ENCODE data around the gene TFPI2.
"Not testable (repeated sequence)": the region's sequence is repeated elsewhere in the genome, so short reads cannot be mapped to it uniquely, and the experiment has no call there.

The TFPI2 gene, protein sequence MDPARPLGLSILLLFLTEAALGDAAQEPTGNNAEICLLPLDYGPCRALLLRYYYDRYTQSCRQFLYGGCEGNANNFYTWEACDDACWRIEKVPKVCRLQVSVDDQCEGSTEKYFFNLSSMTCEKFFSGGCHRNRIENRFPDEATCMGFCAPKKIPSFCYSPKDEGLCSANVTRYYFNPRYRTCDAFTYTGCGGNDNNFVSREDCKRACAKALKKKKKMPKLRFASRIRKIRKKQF

GRCh38 chr7:93890464-93891068 is at the start of gene TFPI2:
TFPI2 (minus strand) TSS chr7:93890753; CDS start chr7:93890678, 75 bp downstream.
- no peak for DNase-seq (ENCODE audit: low spot score)

DNA sequence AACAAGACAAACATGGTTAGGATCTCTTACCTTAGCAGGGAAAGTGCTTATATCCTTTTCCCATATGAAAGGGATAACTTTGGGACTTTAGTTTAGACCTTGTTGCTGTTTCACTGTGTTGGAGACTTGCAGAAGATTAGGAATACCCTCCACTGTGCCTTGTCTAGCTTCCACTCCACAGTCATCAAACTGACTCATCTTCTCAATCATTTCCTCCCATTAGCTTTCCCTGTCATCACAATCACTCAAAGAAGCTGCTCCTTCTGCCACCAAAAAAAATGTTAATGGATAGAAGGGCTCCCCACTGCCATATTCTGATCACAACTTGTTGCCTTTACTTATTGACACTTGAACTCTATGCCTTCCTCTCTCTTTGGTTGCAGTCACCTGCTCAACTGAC is 47.7 kb upstream of the TFPI2 start:
- DNase-seq (ENCODE audit: low spot score), result no peak

GRCh38 chr7:93937818-93938217 is 47.3 kb upstream of the TFPI2 start:
- DNase-seq (ENCODE audit: low spot score), result no peak

DNA sequence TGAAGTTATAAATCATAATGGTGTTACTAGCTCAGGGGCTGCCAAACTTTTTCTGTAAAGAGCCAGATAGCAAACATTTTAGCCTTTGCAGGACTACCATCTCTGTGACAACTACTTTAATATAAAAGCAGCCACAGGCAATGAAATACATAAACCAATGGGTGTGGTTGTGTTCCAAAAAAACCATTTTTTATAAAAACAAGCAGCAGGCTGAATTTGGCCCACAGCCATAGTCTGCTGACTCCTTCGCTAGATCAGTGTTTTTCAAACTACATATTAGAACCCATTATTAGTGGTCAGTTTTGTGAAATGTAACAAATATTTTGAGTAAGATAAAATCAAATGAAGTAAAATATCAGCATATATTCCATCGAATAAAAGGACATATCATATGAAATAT is 44.5 kb upstream of the TFPI2 start:
- no peak for DNase-seq (ENCODE audit: low spot score)

DNA sequence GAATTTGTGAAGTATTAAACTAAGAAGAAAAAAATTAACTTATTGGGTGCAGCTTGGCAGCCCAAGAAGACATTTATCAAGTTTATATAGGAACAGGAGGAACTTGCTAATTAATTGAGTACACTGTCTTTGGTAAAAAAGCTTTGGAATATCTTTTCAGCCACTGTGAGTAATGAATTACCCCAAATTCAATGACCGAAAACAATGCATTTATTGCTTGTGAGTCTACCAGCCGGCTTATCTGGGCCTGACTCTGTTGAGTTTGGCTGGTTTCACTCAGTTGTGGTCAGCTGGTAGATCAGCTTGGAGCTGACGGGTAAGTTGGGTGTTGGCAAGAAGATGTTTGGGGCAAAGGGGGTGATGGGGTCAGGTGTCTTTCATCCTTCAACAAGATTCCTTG is 42.6 kb upstream of the TFPI2 start:
- DNase-seq (ENCODE audit: low spot score), result no peak

GRCh38 chr7:93931655-93932054 is 41.1 kb upstream of the TFPI2 start:
- no peak for DNase-seq (ENCODE audit: low spot score)

DNA sequence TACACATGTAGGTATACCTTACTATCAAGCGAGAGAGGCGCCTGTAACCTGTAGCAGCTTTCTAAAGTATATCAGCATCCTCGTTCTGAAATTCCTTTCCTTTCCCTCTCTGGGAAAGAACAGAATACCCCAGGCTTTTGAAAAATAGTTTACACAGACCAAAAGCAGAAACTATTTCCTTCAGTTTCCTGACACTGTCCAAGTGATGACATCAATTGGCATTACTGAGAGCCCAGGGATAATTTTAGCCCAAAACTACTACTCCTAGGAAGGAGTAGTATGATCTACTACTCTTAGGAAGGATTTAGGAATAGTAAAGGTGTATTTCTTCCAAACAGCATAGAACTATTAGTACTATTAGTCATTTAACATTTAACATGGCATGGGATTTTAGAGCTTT is 37.0 kb upstream of the TFPI2 start:
- DNase-seq (ENCODE audit: low spot score), result no peak

GRCh38 chr7:93926800-93927199 is 36.2 kb upstream of the TFPI2 start:
- DNase-seq (ENCODE audit: low spot score), result no peak

- DNase-seq (ENCODE audit: low spot score), result no peak
These were observed 33.4 kb upstream of the TFPI2 start for GRCh38 chr7:93923942-93924341.

DNA sequence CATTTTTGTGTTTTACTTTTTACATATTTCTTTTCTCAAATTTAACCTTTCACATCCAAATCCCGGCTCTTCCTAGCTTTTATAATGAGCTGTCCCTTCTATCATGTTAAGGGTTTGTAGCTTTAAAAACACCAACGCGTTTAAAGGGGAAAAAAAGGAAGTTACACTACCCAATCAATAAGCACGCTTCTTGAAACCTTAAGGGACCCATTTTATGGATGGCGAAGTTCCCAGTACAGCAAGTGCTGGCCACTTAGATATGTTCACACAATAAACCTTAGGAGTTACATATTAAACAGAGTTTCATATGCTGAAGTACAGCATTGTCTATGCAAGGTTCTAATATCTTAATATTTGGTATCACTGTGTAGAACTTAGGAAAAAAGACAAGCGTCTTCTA is 32.7 kb upstream of the TFPI2 start:
- no peak for DNase-seq (ENCODE audit: low spot score)

GRCh38 chr7:93921607-93922566 is 31.3 kb upstream of the TFPI2 start, which contains the start of gene GNG11:
GNG11 (plus strand) TSS chr7:93921735; CDS start chr7:93922138, 403 bp downstream.
- peak; percentile 18 for DNase-seq (ENCODE audit: low spot score)

- no peak for DNase-seq (ENCODE audit: low spot score)
These were observed 30.6 kb upstream of the TFPI2 start for GRCh38 chr7:93921186-93921585.

DNA sequence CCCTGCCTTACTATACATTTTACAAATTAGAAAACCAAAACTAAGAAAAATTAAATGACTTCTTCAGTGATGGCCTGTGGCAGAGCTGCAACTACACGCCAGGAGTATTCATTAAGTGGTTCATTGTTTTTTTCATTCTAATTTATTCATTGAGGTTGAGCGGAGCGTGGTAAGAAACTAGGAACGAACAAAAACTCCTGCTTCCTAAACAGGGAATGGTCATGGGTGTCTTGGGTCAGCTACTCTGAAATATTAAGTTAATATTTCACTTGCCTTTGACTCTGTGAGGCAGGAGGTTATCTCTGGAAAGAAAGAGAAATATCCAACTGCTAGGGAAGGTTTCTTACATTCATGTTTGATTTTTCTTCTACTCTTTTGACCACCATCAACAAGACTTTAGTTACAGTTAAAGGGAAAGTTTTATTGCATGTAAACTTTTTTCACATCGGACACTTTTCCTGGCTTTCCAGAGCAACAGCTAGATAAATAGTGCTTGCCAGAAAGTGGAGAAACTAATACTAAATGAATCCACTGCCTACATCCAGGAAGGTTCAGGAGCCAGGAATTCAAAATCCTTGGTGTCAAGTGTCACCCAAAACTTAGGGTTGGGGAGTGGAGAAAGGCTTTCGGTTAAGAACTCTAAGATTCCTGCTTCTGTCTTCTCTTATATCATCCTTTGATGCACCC is 30.1 kb upstream of the TFPI2 start:
- DNase-seq (ENCODE audit: low spot score), result no peak

DNA sequence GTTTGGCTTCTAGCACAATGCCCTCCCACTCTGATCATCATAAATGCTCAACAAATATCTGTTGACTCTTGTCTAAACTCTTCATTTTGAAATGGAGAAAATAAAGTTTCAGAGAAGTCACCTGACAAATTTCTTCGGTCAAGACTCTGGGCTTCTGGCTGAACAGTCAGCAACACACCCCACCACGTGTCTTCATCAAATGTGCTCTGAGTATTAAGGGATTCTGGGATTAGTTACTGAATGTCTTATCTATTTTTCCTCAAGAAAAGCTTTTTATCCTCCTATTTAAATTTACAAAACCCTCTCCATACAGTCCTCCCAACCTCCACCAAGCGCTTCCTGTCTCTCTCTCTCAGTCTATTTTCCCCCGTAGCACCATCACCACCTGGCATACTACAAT is 25.8 kb upstream of the TFPI2 start:
- DNase-seq (ENCODE audit: low spot score), result not testable (repeated sequence)

DNA sequence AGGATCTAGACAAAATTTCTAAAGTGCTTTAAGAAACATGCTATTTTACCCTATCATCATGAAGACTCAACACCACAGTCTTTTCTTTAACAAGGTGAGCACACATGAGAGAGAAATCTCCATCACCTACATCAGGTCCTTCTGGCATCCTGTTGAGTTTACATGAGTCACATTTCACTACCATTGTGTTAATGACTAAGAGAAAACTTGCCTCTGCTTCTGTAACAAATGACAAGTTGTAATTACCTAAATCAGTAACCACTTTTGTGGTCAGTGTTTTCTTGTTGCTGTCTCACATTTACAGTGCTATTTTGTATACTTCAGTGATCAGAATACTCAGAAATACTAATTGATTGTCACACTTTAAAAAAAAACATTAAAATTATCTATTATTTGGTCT is 25.3 kb upstream of the TFPI2 start:
- DNase-seq (ENCODE audit: low spot score), result not testable (repeated sequence)

GRCh38 chr7:93915206-93915842 is 24.8 kb upstream of the TFPI2 start:
- not testable (repeated sequence) for DNase-seq (ENCODE audit: low spot score)

- DNase-seq (ENCODE audit: low spot score), result no peak
These were observed 24.1 kb upstream of the TFPI2 start for GRCh38 chr7:93914581-93915066.

GRCh38 chr7:93913197-93913596 is 22.6 kb upstream of the TFPI2 start:
- no peak for DNase-seq (ENCODE audit: low spot score)

DNA sequence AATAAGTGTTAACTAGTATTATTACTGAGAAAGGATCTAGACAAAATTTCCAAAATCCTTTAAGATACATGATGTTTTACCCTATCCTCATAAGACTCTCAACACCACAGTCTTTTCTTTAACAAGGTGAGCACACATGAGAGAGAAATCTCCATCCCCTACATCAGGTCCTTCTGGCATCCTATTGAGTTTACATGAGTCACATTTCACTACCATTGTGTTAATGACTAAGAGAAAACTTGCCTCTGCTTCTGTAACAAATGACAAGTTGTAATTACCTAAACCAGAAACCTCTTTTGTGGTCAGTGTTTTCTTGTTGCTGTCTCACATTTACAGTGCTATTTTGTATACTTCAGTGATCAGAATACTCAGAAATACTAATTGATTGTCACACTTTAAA is 21.1 kb upstream of the TFPI2 start:
- DNase-seq (ENCODE audit: low spot score), result not testable (repeated sequence)

- DNase-seq (ENCODE audit: low spot score), result not testable (repeated sequence)
These were observed 20.7 kb upstream of the TFPI2 start for GRCh38 chr7:93911242-93911641.
